Gastroesophageal sphincter (tissue), 3 donors: ENCODE measurements around the gene LRRC4B.

Experiments
- POLR2A ChIP-seq, 2 donors: fragments of 450-650 bp; IDR thresholded peaks; one replicate each; pipeline ENCODE4 v1.6.1; 2017; ENCODE audit warnings: antibody characterized with exemption in 2 of 2, mild to moderate bottlenecking in 2 of 2, moderate library complexity in 1 of 2
- TF ChIP-seq, protein P1 (sequence below), 4 experiments: fragments of 200-600 bp in 2 of 4; fragments of 450-650 bp in 2 of 4; sonication (generic) in 1 of 4; IDR thresholded peaks; one replicate each; pipeline ENCODE4 v1.5.1; 2017 to 2019; ENCODE audit warnings: antibody characterized with exemption in 4 of 4, mild to moderate bottlenecking in 2 of 4, moderate library complexity in 2 of 4

DNA sequence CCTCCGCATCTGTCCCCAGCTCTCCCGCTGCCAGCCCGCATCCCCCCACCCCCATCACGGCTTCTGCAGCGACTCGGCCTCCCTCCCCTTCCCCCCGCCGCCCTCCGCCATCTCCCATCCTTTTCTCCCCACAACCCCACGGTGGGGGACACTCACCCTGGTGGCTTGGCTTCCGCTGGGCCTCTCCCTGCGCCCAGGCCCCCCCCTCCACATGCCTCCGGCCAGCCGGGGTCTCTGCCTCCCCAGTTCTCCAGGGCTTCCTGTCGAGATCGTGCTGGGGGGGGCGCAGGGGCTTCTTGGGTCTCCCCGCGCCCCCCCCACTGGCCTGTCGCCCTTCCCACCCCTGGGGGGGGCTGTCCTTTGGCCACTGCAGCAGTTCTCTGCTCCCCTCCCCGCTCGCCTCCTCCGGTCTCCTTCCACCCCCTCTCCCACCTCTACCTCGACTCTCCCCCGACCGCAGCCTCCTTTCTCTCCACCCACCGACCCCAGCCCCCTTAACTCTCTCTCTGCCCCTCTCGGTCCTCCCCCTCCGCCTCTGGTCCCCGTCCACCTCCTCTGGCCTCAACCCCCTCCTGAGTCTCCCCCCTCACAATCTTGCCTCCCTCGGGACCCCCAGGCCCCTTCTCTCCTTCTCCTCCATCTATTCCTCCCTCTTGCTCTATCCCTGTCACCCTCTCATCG, 17.1 kb downstream of the LRRC4B start:
- TF ChIP-seq POLR2A (IDR thresholded peaks at IDR 0.05), result no peak
- TF ChIP-seq, protein P1, sequence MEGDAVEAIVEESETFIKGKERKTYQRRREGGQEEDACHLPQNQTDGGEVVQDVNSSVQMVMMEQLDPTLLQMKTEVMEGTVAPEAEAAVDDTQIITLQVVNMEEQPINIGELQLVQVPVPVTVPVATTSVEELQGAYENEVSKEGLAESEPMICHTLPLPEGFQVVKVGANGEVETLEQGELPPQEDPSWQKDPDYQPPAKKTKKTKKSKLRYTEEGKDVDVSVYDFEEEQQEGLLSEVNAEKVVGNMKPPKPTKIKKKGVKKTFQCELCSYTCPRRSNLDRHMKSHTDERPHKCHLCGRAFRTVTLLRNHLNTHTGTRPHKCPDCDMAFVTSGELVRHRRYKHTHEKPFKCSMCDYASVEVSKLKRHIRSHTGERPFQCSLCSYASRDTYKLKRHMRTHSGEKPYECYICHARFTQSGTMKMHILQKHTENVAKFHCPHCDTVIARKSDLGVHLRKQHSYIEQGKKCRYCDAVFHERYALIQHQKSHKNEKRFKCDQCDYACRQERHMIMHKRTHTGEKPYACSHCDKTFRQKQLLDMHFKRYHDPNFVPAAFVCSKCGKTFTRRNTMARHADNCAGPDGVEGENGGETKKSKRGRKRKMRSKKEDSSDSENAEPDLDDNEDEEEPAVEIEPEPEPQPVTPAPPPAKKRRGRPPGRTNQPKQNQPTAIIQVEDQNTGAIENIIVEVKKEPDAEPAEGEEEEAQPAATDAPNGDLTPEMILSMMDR (IDR thresholded peaks at IDR 0.05), result no peak
